ENCODE data around the gene FBXL13. TPM values are rescaled to one million over a fixed set of nuclear protein-coding genes. Genes with fewer than 3 reads are reported as not detected.
"Not testable (repeated sequence)": the region's sequence is repeated elsewhere in the genome, so short reads cannot be mapped to it uniquely, and the experiment has no call there.

Gene FBXL13
- total RNA-seq, 4 donors from 2014 or later, result 0.35 to 2.6 (median 1.3) TPM; not detected in 1

DNA sequence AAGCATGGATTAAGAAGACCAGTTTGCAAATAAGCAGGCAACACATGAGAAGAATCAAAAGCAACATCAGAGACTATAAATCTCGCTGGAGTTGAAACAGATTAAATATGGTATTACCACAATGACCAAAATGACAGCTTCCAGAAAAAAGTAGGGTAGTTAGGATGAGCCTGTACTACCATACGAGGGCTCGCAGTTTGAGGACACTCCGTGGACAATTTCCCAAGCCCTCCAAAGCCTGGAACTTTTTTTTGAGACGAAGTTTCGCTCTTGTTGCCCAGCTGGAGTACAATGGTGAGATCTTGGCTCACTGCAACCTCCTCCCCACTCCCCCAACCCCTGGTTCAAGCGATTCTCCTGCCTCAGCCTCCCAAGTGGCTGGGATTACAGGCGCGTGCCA, 160.8 kb downstream of the FBXL13 start:
- Histone ChIP-seq H3K36me3 (no peaks in the 10 kb centered on the region), H3K9me3 (no peaks in the 10 kb centered on the region), H3K27me3 (no peaks in the 10 kb centered on the region), H3K4me3 (no peak overlapping the region), H3K4me1 (no peaks in the 10 kb centered on the region), H3K27ac (no peak overlapping the region)
- DNase-seq, result no peak
- TF ChIP-seq, protein P1, sequence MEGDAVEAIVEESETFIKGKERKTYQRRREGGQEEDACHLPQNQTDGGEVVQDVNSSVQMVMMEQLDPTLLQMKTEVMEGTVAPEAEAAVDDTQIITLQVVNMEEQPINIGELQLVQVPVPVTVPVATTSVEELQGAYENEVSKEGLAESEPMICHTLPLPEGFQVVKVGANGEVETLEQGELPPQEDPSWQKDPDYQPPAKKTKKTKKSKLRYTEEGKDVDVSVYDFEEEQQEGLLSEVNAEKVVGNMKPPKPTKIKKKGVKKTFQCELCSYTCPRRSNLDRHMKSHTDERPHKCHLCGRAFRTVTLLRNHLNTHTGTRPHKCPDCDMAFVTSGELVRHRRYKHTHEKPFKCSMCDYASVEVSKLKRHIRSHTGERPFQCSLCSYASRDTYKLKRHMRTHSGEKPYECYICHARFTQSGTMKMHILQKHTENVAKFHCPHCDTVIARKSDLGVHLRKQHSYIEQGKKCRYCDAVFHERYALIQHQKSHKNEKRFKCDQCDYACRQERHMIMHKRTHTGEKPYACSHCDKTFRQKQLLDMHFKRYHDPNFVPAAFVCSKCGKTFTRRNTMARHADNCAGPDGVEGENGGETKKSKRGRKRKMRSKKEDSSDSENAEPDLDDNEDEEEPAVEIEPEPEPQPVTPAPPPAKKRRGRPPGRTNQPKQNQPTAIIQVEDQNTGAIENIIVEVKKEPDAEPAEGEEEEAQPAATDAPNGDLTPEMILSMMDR (IDR thresholded peaks at IDR 0.05), result no peak
- no peak for TF ChIP-seq POLR2A (IDR thresholded peaks at IDR 0.05)

DNA sequence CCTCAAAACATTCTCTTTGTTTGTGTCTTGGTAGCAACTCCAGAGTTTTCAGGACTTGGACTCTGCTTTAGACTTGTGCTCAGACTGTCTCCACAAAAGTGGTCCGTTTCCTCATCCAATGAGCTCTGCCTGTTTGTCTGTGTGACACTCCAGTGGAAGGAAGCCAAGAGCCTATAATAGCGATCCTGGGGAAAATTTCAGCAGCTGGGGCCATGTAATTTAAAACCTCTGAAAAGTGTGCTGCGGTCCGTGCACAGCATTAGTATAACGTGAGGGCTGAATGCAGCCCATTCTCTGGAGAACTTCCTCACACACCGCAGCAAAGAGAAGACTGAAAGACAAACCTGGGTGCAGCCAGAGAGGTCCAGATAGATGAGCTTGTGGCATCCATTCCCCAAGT, 161.9 kb downstream of the FBXL13 start, which contains the start of gene LRRC17:
LRRC17 (plus strand) TSS at position 259 of the 400 bp plus-strand sequence. CDS start 20,914 bp downstream, outside the sequence.
- no peaks in the 10 kb centered on the region for H3K9me3 ChIP-seq
- no peaks in the 10 kb centered on the region for H3K36me3 ChIP-seq
- no peak for TF ChIP-seq POLR2A (IDR thresholded peaks at IDR 0.05)
- TF ChIP-seq, protein P1 (IDR thresholded peaks at IDR 0.05), result no peak
- peak within 1 kb of the TSS in 1 of 4 donors; percentile 1 for H3K4me3 ChIP-seq
- H3K4me1 ChIP-seq, result no peaks in the 10 kb centered on the region
- DNase-seq, result no peak
- H3K27ac ChIP-seq, result no peak within 1 kb of the TSS
- no peaks in the 10 kb centered on the region for H3K27me3 ChIP-seq

DNA sequence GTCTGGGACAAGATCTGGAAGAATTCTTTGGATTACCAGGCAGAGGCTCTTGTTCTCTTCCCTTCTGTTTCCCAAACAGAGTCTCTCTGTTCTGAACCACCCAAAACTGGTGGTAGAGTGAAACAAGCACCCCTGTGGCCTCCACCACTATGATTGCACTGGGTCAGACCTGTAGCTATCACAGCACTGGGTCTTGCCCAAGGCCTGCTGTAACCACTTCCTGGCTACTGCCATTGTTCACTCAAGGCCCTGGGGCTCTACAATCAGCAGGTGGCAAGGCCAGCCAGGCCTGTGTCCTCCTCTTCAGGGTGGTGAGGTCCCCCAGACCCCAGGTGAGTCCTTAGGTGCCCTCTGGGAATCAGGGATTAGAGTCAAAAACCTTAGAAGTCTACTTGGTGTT, 165.9 kb downstream of the FBXL13 start:
- no peak for DNase-seq
- TF ChIP-seq POLR2A (IDR thresholded peaks at IDR 0.05), result no peak
- TF ChIP-seq, protein P1 (IDR thresholded peaks at IDR 0.05), result no peak
- H3K4me1 ChIP-seq, result no peaks in the 10 kb centered on the region

DNA sequence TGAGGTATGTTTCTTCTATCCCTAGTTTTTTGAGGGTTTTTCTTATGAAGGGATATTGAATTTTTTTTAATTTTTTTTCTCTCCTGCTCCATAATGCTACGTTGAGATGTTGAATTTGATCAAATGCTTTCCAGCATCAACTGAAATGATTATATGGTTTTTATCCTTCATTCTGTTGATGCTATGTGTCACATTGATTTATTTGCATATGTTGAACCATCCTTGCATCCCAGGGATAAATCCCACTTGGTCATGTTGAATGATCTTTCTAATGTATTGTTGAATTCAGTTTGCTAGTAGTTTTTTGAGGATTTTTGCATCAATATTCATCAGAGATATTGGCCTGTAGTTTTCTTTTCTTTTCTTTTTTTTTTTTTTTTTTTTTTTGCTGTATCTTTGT, 171.0 kb downstream of the FBXL13 start:
- H3K36me3 ChIP-seq, H3K27ac ChIP-seq, DNase-seq, H3K4me3 ChIP-seq, H3K27me3 ChIP-seq, H3K9me3 ChIP-seq, H3K4me1 ChIP-seq: not testable (repeated sequence)

More for the DNA sequence above, 165.9 kb downstream of the FBXL13 start:
- no peaks in the 10 kb centered on the region for H3K27me3 ChIP-seq
- H3K27ac ChIP-seq, result no peak overlapping the region
- H3K36me3 ChIP-seq, result no peaks in the 10 kb centered on the region
- H3K4me3 ChIP-seq, result no peak overlapping the region
- no peaks in the 10 kb centered on the region for H3K9me3 ChIP-seq

DNA sequence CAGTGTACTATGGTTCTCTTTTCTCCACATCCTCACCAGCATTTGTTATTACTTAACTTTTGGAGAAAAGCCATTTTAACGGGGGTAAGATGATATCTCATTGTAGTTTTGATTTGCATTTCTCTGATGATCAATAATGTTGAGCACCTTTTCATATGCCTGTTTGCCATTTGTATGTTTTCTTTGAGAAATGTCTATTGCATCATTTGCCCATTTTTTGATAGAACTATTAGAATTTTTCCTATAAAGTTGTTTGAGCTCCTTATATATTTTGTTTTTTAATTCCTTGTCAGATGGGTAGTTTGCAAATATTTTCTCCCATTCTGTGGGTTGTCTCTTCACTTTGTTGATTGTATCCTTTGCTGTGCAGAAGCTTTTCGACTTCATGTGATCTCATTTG, 172.5 kb downstream of the FBXL13 start:
- not testable (repeated sequence) for H3K9me3 ChIP-seq, H3K27me3 ChIP-seq, H3K4me1 ChIP-seq, H3K27ac ChIP-seq, H3K4me3 ChIP-seq, H3K36me3 ChIP-seq, DNase-seq

DNA sequence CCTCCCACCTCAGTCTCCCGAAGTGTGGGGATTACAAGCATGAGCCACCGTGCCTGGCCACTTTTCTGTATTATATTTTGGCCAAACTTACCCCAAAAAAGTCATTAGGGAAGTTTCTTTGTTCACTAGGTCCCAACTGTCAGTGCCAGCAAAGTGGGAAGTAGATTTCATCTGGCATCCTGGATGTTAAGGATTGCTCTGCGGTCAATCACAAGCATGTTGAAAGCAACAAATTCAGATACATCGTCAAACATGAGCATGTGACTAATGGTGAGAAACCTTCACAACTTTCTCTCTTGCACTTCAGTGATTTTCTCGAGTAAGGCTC, 176.1 kb downstream of the FBXL13 start:
- Histone ChIP-seq H3K36me3 (no peaks in the 10 kb centered on the region), H3K27me3 (no peaks in the 10 kb centered on the region), H3K4me1 (peaks cover 0 to 5% (median 0%) of the 10 kb centered on the region in 4 donors), H3K27ac (no peak overlapping the region), H3K4me3 (no peak overlapping the region), H3K9me3 (no peaks in the 10 kb centered on the region)
- DNase-seq, result no peak
- TF ChIP-seq POLR2A (IDR thresholded peaks at IDR 0.05), result no peak
- TF ChIP-seq, protein P1 (IDR thresholded peaks at IDR 0.05), result no peak

DNA sequence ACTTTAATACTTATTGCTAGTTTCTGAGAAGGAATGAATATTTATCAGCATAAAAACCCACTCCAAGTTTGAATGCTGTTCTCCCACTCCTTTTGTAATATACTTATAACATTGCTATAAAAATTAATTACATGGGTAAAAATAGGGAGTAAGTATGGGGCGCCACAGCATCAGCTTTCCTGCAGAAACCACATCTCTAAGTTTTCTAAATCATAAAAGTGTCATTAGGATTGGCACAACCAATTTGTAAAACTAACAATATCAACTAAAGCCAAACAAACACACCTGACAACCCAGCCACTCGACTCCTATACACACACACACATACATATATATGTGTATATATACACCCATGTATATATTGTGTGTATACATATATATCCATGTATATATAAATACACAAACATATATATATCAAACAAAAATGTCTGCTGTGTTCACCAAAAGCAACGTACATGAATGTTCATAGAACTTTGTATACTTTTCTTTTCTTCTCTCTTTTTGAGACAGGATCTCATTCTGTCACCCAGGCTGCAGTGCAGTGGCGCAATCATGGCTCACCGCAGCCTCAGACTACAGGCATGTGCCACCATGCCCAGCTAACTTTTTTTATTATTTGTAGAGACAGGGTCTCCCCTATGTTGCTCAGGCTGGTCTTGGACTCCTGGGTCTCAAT, 176.6 kb downstream of the FBXL13 start:
- Histone ChIP-seq H3K9me3 (no peaks in the 10 kb centered on the region), H3K27me3 (no peaks in the 10 kb centered on the region), H3K36me3 (no peaks in the 10 kb centered on the region), H3K27ac (no peak overlapping the region), H3K4me3 (no peak overlapping the region), H3K4me1 (peaks cover 0 to 5% (median 0%) of the 10 kb centered on the region in 4 donors)
- no peak for DNase-seq
- TF ChIP-seq POLR2A (IDR thresholded peaks at IDR 0.05), result no peak
- TF ChIP-seq, protein P1 (IDR thresholded peaks at IDR 0.05), result no peak
